RWPE2 (cell line): ENCODE results near the gene CALB2.

ENCODE experiments used
- ATAC-seq: fragments of 200-7000 bp; cut with Tn5 transposase; 3 replicates; pipeline ENCODE4 v1.9.1; 2021; ENCODE audit warnings: low read depth
- DNase-seq: peaks from one replicate; pipeline ENCODE4 v3.0.0-alpha.2; 2020; ENCODE audit warnings: low spot score
- H3K27ac ChIP-seq: fragments of 450-650 bp; 2 replicates; pipeline ENCODE4 v1.5.1; 2017; ENCODE audit warnings: mild to moderate bottlenecking; ENCODE audit not compliant: poor library complexity, severe bottlenecking
- H3K27me3 ChIP-seq: fragments of 250-450 bp; sonication (Bioruptor Pico); 2 replicates; pipeline ENCODE4 v1.5.1; 2021; ENCODE audit warnings: mild to moderate bottlenecking, moderate library complexity; ENCODE audit not compliant: insufficient read depth, poor library complexity, severe bottlenecking
- H3K36me3 ChIP-seq: fragments of 250-450 bp; sonication (Bioruptor Pico); 2 replicates; pipeline ENCODE4 v1.5.1; 2020; ENCODE audit warnings: low read depth, mild to moderate bottlenecking, moderate library complexity
- H3K4me1 ChIP-seq: fragments of 250-450 bp; sonication (Bioruptor Pico); 2 replicates; pipeline ENCODE4 v1.5.1; 2021; ENCODE audit warnings: mild to moderate bottlenecking, moderate library complexity; ENCODE audit not compliant: insufficient read depth, poor library complexity, severe bottlenecking
- H3K4me3 ChIP-seq: fragments of 250-450 bp; sonication (Bioruptor Pico); 2 replicates; pipeline ENCODE4 v1.5.1; 2021; ENCODE audit warnings: mild to moderate bottlenecking, moderate library complexity; ENCODE audit not compliant: severe bottlenecking
- H3K9me3 ChIP-seq: fragments of 250-450 bp; sonication (Bioruptor Pico); 2 replicates; pipeline ENCODE4 v1.5.1; 2021; ENCODE audit warnings: mild to moderate bottlenecking, moderate library complexity; ENCODE audit not compliant: severe bottlenecking
- CTCF ChIP-seq: fragments of 450-650 bp; IDR thresholded peaks from one replicate; pipeline ENCODE4 v1.5.1; 2017; ENCODE audit warnings: mild to moderate bottlenecking, moderate library complexity; ENCODE audit not compliant: poor library complexity, severe bottlenecking

The CALB2 gene

DNA sequence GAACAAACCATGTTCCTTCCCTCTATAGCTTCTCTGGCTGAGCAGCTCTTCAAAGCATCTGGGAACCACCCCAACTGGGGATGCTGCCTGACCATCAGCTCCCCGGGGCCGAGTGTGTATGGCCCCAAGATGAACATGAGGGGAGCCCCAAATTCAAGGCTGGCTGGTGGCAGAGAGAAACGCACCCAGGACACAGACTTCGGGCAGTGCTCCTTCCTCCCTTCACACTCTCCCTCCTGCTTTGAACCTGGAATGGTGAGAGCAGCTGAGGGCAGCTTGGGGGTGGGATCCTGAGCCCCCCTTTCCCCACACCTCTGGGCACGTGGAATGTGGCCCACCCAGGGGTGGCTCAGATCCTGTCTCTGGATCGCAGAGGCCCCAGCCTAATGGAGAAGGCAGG is 66.1 kb downstream of the CALB2 start:
- no peak overlapping the region for H3K27ac ChIP-seq
- H3K9me3 ChIP-seq = peaks cover 6% of the 10 kb centered on the region
- H3K4me3 ChIP-seq = no peak overlapping the region
- no peak for TF ChIP-seq CTCF
- peaks cover 7% of the 10 kb centered on the region for H3K27me3 ChIP-seq
- H3K36me3 ChIP-seq = no peaks in the 10 kb centered on the region
- H3K4me1 ChIP-seq = no peaks in the 10 kb centered on the region
- ATAC-seq = no peak
- no peak for DNase-seq

- H3K27me3 ChIP-seq = peaks cover 7% of the 10 kb centered on the region
- peak overlapping the region; percentile 37 for H3K4me3 ChIP-seq
- H3K27ac ChIP-seq = no peak overlapping the region
- H3K4me1 ChIP-seq = no peaks in the 10 kb centered on the region
- no peak for DNase-seq
- peaks cover 6% of the 10 kb centered on the region for H3K9me3 ChIP-seq
- no peak for TF ChIP-seq CTCF
- H3K36me3 ChIP-seq = no peaks in the 10 kb centered on the region
- ATAC-seq = no peak
These were observed 67.2 kb downstream of the CALB2 start for GRCh38 chr16:71425746-71426068.

DNA sequence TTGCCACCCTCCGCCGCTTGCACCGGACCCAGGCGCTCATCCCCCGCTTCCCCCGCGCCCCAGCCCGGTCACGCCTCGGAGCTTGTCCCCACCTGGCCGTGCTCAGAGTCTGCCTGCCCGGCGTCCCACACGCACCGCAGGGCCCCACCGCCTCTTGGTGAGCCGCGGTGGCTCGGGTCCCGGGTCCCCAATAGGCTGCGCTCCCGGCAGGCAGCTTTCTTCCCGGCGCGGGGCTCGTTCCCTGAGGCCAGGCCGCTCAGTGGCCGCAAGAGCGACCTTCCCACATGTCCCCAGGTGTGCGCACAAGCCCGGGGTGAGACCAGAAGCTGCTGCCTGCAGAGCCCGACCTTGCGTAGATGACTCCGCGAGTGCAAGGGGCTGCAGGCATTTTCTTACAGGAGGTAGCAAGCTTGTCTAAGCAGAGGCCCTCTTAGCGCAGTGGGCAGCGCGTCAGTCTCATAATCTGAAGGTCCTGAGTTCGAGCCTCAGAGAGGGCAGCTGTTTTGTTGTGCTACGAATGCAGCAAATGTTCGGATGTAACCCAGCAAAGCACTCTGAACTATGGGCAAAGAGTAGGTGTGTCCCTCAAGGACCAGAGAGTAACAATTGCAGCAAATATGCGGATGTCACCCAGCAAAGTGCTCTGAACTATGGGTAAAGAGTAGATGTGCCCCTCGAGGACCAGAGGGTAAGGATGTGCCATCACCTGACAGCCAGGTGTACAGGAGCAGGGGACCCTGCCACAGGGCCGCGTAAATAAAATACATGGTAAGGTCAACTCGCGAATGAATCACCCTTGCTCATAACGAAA is 67.8 kb downstream of the CALB2 start:
- peak overlapping the region; percentile 37 for H3K4me3 ChIP-seq
- ATAC-seq = peak; percentile 91

GRCh38 chr16:71426880-71427615 is 68.5 kb downstream of the CALB2 start:
- peaks cover 7% of the 10 kb centered on the region for H3K27me3 ChIP-seq
- no peak overlapping the region for H3K4me3 ChIP-seq
- no peaks in the 10 kb centered on the region for H3K36me3 ChIP-seq
- DNase-seq (no peak), ATAC-seq (no peak)
- TF ChIP-seq CTCF = no peak
- no peak overlapping the region for H3K27ac ChIP-seq
- no peaks in the 10 kb centered on the region for H3K4me1 ChIP-seq
- H3K9me3 ChIP-seq = peaks cover 6% of the 10 kb centered on the region

More for the DNA sequence above, 67.8 kb downstream of the CALB2 start:
- H3K27ac ChIP-seq = no peak overlapping the region
- no peaks in the 10 kb centered on the region for H3K4me1 ChIP-seq
- TF ChIP-seq CTCF = no peak
- no peak for DNase-seq
- peaks cover 6% of the 10 kb centered on the region for H3K9me3 ChIP-seq
- no peaks in the 10 kb centered on the region for H3K36me3 ChIP-seq
- H3K27me3 ChIP-seq = peaks cover 7% of the 10 kb centered on the region

GRCh38 chr16:71428385-71428784 is 69.9 kb downstream of the CALB2 start:
- Histone ChIP-seq H3K4me3 (no peak overlapping the region), H3K4me1 (no peaks in the 10 kb centered on the region), H3K27me3 (peaks cover 7% of the 10 kb centered on the region), H3K36me3 (no peaks in the 10 kb centered on the region), H3K27ac (no peak overlapping the region), H3K9me3 (peaks cover 6% of the 10 kb centered on the region)
- TF ChIP-seq CTCF = no peak
- DNase-seq (no peak), ATAC-seq (no peak)
